GM19238 (cell line): ENCODE measurements around the gene CDHR3.
A peak's percentile ranks its signal among the peaks of the same experiment; 100 is the strongest.

ENCODE experiments used
- DNase-seq: peaks from one replicate; pipeline ENCODE4 v3.0.0; 2011; ENCODE audit warnings: low spot score; ENCODE audit not compliant: insufficient read length

Gene CDHR3

GRCh38 chr7:106064316-106064715 lies 101.3 kb downstream of the CDHR3 start:
- DNase-seq, result no peak

- DNase-seq, result no peak
These were observed 101.9 kb downstream of the CDHR3 start for GRCh38 chr7:106064771-106065574.

- DNase-seq, result no peak
These were observed 102.8 kb downstream of the CDHR3 start for GRCh38 chr7:106065575-106066500.

- no peak for DNase-seq
These were observed 104.6 kb downstream of the CDHR3 start for GRCh38 chr7:106067678-106068077.

GRCh38 chr7:106068538-106068961 lies 105.5 kb downstream of the CDHR3 start:
- no peak for DNase-seq

- no peak for DNase-seq
These were observed 105.9 kb downstream of the CDHR3 start for GRCh38 chr7:106068986-106069385.

GRCh38 chr7:106069471-106070200 lies 106.6 kb downstream of the CDHR3 start:
- no peak for DNase-seq

GRCh38 chr7:106070201-106070551 lies 107.1 kb downstream of the CDHR3 start:
- DNase-seq, result no peak

GRCh38 chr7:106070567-106071254 lies 107.6 kb downstream of the CDHR3 start:
- DNase-seq, result no peak

- DNase-seq, result peak; percentile 69
These were observed 108.4 kb downstream of the CDHR3 start for GRCh38 chr7:106071356-106071998.

GRCh38 chr7:106071999-106072714 lies 109.1 kb downstream of the CDHR3 start:
- no peak for DNase-seq

- no peak for DNase-seq
These were observed 109.6 kb downstream of the CDHR3 start for GRCh38 chr7:106072715-106073091.

GRCh38 chr7:106073701-106074100 lies 110.6 kb downstream of the CDHR3 start:
- DNase-seq, result no peak

- no peak for DNase-seq
These were observed 111.2 kb downstream of the CDHR3 start for GRCh38 chr7:106074257-106074656.

- no peak for DNase-seq
These were observed 112.9 kb downstream of the CDHR3 start for GRCh38 chr7:106075937-106076336.

GRCh38 chr7:106076537-106076936 lies 113.5 kb downstream of the CDHR3 start:
- no peak for DNase-seq

- DNase-seq, result no peak
These were observed 117.4 kb downstream of the CDHR3 start for GRCh38 chr7:106080300-106080987.

GRCh38 chr7:106082087-106082854 lies 119.2 kb downstream of the CDHR3 start:
- no peak for DNase-seq
